SIG-M5 (cell line): Measurements from ENCODE around the gene AFF3.
"Not testable (repeated sequence)": the region's sequence is repeated elsewhere in the genome, so short reads cannot be mapped to it uniquely, and the experiment has no call there.

Experiments used
- DNase-seq: peaks from one replicate; lab custom pipeline; 2025; lab: John Stamatoyannopoulos, UW

Gene AFF3, protein sequence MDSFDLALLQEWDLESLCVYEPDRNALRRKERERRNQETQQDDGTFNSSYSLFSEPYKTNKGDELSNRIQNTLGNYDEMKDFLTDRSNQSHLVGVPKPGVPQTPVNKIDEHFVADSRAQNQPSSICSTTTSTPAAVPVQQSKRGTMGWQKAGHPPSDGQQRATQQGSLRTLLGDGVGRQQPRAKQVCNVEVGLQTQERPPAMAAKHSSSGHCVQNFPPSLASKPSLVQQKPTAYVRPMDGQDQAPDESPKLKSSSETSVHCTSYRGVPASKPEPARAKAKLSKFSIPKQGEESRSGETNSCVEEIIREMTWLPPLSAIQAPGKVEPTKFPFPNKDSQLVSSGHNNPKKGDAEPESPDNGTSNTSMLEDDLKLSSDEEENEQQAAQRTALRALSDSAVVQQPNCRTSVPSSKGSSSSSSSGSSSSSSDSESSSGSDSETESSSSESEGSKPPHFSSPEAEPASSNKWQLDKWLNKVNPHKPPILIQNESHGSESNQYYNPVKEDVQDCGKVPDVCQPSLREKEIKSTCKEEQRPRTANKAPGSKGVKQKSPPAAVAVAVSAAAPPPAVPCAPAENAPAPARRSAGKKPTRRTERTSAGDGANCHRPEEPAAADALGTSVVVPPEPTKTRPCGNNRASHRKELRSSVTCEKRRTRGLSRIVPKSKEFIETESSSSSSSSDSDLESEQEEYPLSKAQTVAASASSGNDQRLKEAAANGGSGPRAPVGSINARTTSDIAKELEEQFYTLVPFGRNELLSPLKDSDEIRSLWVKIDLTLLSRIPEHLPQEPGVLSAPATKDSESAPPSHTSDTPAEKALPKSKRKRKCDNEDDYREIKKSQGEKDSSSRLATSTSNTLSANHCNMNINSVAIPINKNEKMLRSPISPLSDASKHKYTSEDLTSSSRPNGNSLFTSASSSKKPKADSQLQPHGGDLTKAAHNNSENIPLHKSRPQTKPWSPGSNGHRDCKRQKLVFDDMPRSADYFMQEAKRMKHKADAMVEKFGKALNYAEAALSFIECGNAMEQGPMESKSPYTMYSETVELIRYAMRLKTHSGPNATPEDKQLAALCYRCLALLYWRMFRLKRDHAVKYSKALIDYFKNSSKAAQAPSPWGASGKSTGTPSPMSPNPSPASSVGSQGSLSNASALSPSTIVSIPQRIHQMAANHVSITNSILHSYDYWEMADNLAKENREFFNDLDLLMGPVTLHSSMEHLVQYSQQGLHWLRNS (N-terminal part only)

DNA sequence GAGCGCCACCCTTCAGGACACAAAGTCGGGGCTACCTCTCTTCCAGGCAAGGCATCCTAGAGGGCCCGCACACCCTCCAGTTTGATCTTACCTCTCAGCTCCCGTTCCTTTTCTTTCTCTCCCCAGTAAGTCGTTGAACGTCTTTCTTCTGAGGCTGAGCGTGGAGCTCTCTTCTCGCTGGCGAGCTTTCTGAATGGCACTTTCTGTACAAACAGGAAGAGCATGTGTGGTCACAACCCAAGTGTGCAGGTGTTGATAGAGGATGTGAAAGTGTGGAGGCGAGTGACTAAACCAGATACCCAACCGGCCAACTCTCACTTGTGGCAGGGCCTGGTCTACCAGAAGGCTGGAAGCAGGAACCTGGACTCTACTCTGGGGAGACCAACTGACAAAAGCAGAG, at the start of gene AFF3:
TSS of gene AFF3 (minus strand) at position 198 of the 400 bp plus-strand sequence. CDS start 38,136 bp downstream, outside the sequence.
- peak; percentile 88 for DNase-seq

DNA sequence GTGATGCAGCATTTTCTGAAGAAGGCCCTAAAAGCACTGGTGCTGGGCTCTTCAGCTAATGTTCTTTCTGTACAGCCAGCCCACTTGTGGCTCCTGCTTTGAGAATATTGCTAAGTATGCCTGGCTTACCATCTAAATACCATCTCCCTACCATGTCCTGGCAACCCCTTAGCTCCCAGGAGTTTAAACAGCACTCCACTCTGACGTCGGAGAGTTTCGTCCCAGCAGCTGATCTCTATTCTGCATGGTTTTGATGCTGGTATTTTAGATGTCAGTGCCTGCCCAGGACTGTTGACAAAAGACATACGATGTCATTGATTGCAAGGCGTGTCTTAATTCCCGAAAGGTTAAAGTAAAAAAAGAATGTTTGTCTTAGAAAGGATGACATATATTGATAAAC, 47.0 kb upstream of the AFF3 start:
- no peak for DNase-seq

GRCh38 chr2:100188326-100188725, 45.9 kb upstream of the AFF3 start:
- DNase-seq: no peak

DNA sequence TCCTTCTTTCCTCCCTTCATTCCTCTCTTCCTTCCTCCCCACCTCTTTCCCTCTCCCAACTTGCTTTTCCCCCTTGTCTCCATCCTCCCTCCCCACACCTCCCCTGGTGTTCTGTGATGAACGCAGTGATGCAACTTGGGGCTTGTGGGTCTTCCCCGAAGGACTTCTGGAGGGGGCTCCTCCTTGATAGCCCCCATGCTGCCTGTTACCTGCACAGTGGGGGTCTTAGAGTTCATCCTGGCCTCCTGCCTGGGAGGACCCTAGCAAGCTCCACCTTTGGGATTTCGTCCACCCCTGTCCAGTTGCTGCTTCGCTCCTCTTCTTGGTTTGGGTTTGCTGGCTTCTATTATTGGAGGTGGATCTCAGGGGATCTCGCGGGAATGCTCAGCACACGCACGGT, 43.7 kb upstream of the AFF3 start:
- DNase-seq: no peak

DNA sequence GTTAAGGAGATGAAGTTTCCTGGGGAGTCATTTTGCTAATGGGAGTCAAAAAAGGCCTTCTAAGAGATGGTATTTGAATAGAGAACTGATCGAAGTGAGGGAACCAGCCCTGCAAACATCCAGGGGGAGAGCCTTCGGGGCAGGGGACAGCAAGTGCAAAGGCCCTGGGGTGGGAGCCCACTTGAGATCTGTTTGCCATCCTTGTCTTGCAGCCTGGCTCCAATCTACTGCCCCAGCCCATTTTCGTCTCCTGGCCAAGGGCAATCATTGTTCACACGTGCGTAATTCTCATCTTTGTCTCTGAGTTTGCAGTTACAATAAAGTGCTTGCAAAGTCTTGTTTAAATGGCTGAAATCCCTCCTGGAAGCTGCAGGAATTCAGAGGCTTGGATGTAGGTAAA, 43.1 kb upstream of the AFF3 start:
- DNase-seq: no peak

GRCh38 chr2:100185105-100185504, 42.7 kb upstream of the AFF3 start:
- no peak for DNase-seq

- DNase-seq: peak; percentile 80
Observed at GRCh38 chr2:100184055-100184737, 41.8 kb upstream of the AFF3 start.

DNA sequence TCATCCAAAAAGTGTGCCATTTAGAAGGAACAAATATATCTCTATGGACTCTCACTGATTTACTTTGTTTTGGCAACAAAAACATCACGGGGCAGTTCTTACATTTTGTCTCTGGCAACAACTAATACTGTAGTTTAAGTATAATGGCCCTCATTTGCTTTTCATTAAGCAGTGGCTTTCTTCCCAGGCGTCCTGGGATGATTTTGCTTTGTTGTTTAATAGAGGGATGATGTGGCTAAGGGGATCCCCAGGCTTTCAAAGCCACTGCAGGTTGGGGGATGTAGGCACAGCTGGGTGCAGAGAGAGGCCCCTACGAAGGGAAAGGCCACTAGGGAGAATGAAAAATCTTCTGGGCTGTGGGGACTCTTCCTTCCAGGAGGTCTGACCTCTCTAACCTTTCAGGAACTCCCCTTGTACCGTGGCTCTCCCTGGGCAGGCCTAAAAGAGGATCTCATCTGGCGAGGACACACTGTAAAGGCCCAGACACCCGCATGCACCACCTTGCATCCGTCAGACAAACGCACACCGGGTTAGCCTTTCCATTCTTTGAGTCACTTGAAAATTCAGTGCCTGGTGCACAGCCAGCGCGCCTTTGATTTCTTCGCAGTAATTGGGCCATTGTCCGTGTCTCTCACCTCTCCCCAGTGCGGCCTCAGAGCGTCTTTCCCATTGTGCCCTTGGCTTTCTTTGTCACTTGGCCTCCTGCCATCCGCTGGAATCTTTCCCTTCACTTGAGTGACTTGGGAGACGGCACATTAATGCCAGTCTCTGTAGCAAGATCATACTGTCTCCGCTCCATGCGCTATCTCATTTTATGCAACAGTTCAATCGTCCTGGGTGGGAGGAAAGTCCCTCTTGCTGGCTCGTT, 40.3 kb upstream of the AFF3 start:
- DNase-seq: no peak

DNA sequence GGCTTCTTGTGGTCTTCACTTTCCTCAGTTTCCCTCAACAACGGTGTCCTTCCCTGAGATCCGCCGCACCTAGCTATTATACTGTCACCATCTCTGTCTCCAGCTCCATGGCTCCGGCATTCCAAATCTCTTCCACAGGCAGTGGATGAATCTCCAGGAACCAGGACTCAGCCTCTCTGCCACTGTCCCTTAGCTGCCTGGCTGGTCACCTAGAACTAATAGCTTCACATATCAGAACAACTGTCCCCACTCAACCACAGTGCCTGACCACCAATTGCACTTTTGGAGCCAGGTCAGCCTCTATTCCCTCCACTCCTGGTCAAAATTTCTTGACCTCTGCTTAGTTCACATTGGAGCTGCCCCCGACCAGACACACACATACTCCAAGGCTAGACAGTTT, 38.1 kb upstream of the AFF3 start:
- DNase-seq: no peak

DNA sequence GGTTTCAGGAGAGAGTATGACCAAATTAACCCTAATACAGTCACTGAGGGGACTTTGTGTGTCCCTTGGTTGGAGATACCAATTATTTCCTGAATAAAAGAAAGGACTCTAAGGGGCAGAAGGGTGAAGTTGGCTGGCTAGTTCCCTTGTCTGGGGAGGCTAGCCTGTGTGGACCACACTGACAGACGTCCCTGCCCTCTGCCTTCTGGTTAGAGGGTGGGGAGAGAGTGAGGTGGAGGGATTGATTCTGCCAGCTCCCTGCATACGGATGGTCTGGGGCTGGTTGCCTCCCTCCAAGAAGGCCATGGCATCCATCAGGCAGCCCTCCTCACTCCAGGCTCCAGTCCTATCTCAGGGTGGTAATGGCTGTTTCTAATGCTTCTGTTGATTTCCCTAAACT, 37.4 kb upstream of the AFF3 start:
- DNase-seq: no peak

GRCh38 chr2:100178864-100179263, 36.5 kb upstream of the AFF3 start:
- no peak for DNase-seq

- peak; percentile 29 for DNase-seq
Observed at GRCh38 chr2:100178085-100178788, 35.8 kb upstream of the AFF3 start.

DNA sequence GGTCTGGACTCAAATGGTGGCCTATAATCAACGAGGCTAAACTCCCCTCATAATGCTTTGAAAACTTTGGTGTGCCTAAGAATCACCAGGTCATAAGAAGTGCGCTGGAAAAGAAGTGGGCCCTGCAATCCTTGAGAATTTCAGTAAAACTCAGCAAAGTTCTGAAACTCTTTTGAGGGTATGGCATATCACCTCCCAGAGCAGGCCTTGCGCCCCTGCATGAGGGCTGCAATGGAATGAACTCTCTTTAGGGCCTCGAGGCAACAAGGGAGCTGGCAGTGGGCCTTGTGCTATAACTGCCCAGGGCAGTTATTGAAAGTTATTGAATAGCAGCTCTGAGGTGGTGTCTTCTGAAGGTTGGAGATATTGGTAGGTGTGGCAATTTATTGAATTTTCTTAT, 34.5 kb upstream of the AFF3 start:
- no peak for DNase-seq

DNA sequence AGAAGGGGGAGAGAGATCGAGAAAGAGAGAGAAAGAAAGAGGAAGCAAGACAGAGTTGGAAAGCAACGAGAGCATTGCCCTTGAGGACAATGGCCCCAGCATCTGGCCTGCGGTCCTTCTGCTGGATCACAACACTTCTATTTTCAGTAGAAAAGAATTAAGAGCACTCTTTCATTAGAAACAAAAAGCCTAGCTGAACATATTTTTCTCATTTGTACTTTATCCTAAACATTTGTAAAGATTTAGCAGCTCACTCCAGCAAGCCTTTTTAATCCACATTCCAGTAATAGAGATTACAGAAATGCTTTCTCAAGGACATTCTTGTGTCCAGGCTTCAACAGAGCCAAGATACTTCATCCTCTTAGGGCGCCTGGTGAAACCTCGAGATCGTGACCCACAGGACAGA, 31.6 kb upstream of the AFF3 start:
- DNase-seq: no peak

- DNase-seq: no peak
Observed at GRCh38 chr2:100166701-100167100, 24.3 kb upstream of the AFF3 start.

DNA sequence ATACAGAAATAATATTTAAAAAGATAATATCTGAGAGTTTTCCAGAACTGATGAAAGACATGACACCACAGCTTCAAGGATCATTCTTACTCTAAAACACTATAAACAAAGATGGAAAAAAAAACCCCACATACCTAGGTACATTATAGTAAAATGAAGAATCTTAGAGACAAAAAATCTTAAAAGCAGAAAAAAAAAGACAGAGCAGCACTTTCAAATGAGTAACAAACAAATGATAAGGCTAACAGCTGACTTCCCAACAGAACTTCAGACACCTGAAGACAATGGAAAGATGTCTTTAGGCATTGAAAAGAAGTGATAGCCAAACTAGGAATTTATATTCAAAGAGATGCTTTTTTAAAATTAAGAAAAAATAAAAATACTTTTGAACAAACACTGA, 21.2 kb upstream of the AFF3 start:
- DNase-seq: no peak

GRCh38 chr2:100161945-100162620, 19.7 kb upstream of the AFF3 start:
- no peak for DNase-seq

DNA sequence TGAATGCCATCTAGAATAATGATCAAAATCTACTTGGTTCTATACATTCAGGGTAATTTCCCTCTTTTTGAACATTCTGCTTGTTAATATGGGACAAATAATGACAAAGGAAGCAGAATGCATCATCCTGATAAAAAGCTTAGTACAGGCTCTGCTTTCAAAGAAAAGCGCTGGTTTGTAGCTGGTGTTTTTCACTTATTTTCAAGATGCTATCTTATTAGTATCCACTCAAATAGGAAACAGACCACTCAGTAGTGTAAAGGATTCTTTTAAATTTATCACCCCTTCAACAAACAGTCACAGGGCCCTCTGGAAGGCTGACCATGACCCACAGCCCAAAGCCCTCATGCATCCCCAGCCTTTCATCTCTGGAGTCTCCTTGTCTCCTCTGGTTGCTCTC, 18.0 kb upstream of the AFF3 start:
- DNase-seq: no peak

DNA sequence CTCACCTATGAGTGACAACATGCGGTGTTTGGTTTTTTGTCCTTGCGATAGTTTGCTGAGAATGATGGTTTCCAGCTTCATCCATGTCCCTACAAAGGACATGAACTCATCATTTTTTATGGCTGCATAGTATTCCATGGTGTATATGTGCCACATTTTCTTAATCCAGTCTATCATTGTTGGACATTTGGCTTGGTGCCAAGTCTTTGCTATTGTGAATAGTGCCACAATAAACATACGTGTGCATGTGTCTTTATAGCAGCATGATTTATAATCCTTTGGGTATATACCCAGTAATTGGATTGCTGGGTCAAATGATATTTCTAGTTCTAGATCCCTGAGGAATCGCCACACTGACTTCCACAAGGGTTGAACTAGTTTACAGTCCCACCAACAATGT, 9.4 kb upstream of the AFF3 start:
- DNase-seq: not testable (repeated sequence)

- no peak for DNase-seq
Observed at GRCh38 chr2:100151310-100151709, 8.9 kb upstream of the AFF3 start.
